ENCODE measurements around the gene SLC9C2. TPM values are rescaled to one million over a fixed set of nuclear protein-coding genes. Genes with fewer than 3 reads are reported as not detected.

The SLC9C2 gene
- total and polyA plus RNA-seq, 2 donors (not counting 1 experiment from before 2014, with no cell fraction given): not detected

DNA sequence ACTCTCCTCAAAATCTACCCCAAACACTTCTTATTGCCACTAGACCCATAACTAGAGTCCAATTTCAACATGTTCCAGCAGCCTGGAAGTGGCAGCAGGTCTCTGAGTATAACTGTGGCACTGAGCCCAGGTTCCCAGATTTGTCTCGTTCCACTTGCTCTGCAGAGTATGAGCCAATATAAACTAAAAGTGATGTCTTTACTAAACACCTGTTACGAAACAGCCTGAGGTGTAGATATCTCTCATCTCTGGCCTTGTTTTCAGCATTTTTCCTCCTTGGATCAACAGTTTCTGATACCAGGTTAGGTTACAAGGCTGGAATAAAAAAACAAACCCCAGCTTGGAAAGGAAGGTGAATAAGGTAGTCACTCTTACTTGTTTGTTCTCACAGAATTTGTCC lies 150.9 kb downstream of the SLC9C2 start:
- Histone ChIP-seq H3K9ac (ENCODE audit: insufficient read depth, low read length) (no peak overlapping the region), H3K4me3 (replicated peaks in 1 of 4; ENCODE audit: control extremely low read depth in 1 of 4, insufficient read depth in 1 of 4, low read depth in 3 of 4, low read length in 4 of 4) (no peak overlapping the region), H3K27ac (ENCODE audit: insufficient read depth, low read length) (no peak overlapping the region), H3K4me2 (ENCODE audit: extremely low read depth, insufficient read depth, low read length) (no peak overlapping the region), H4K20me1 (ENCODE audit: control insufficient read depth, extremely low read depth, insufficient read depth, low read length) (no peaks in the 10 kb centered on the region), H3K9me3 (ENCODE audit: control insufficient read depth, insufficient read depth, low read depth, low read length) (no peaks in the 10 kb centered on the region), H3K79me2 (ENCODE audit: control insufficient read depth, insufficient read depth, low read length) (no peaks in the 10 kb centered on the region), H3K4me1 (ENCODE audit: control insufficient read depth, extremely low read depth, insufficient read depth, low read length) (peaks cover 2% of the 10 kb centered on the region), H3K36me3 (ENCODE audit: control insufficient read depth, insufficient read depth, low read length) (no peaks in the 10 kb centered on the region), H2AFZ (ENCODE audit: low read length) (no peak overlapping the region), H3K27me3 (ENCODE audit: control insufficient read depth, insufficient read depth, low read length) (no peaks in the 10 kb centered on the region)
- TF ChIP-seq EZH2 (IDR thresholded peaks at IDR 0.05; ENCODE audit: low read length, missing control alignments): no peak
- TF ChIP-seq, protein P1, sequence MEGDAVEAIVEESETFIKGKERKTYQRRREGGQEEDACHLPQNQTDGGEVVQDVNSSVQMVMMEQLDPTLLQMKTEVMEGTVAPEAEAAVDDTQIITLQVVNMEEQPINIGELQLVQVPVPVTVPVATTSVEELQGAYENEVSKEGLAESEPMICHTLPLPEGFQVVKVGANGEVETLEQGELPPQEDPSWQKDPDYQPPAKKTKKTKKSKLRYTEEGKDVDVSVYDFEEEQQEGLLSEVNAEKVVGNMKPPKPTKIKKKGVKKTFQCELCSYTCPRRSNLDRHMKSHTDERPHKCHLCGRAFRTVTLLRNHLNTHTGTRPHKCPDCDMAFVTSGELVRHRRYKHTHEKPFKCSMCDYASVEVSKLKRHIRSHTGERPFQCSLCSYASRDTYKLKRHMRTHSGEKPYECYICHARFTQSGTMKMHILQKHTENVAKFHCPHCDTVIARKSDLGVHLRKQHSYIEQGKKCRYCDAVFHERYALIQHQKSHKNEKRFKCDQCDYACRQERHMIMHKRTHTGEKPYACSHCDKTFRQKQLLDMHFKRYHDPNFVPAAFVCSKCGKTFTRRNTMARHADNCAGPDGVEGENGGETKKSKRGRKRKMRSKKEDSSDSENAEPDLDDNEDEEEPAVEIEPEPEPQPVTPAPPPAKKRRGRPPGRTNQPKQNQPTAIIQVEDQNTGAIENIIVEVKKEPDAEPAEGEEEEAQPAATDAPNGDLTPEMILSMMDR (conservative IDR thresholded peaks at IDR 0.05 in 1 of 2, IDR thresholded peaks at IDR 0.05 in 1 of 2; ENCODE audit: low read depth in 1 of 2, low read length in 2 of 2): no peak
- peak; percentile 31 to 50 for DNase-seq (ENCODE audit: low read depth in 2 of 2)

Other genes starting within 250 kb of the SLC9C2 start
- gene PRDX6, start 125.7 kb downstream of the SLC9C2 start, total RNA-seq: 138 and 183 TPM in 2 replicates
- 307 and 384 TPM in 2 replicates for gene PRDX6, start 125.7 kb downstream of the SLC9C2 start, polyA plus RNA-seq
- not detected in 2 replicates for gene TEX50, start 32.3 kb upstream of the SLC9C2 start, total RNA-seq
- not detected in 2 replicates for gene TEX50, start 32.3 kb upstream of the SLC9C2 start, polyA plus RNA-seq
- 1.3 and 1.7 TPM in 2 replicates for gene ANKRD45, start 66.8 kb upstream of the SLC9C2 start, total RNA-seq
- gene ANKRD45, start 66.8 kb upstream of the SLC9C2 start, polyA plus RNA-seq: 0.34 and 0.43 TPM in 2 replicates
- gene KLHL20, start 111.9 kb upstream of the SLC9C2 start, total RNA-seq: 34.9 and 47.2 TPM in 2 replicates
- 23.3 and 29.2 TPM in 2 replicates for gene KLHL20, start 111.9 kb upstream of the SLC9C2 start, polyA plus RNA-seq
- gene DARS2, start 221.6 kb upstream of the SLC9C2 start, total RNA-seq: 12.3 and 17.8 TPM in 2 replicates
- 19.5 and 26.7 TPM in 2 replicates for gene DARS2, start 221.6 kb upstream of the SLC9C2 start, polyA plus RNA-seq
- 7.2 and 16.0 TPM in 2 replicates for gene CENPL, start 221.8 kb upstream of the SLC9C2 start, total RNA-seq
- gene CENPL, start 221.8 kb upstream of the SLC9C2 start, polyA plus RNA-seq: 9.9 and 16.5 TPM in 2 replicates